GM06990 (cell line): Measurements from ENCODE around the gene ZFP62.

Source experiments
- DNase-seq: peaks from one replicate; pipeline ENCODE4 v3.0.0-alpha.2; 2011; ENCODE audit not compliant: insufficient read length; ENCODE audit errors: extremely low read depth
- H3K27me3 ChIP-seq: replicated peaks from 2 replicates; pipeline ENCODE4 v1.6.0; 2011; ENCODE audit warnings: low read length; ENCODE audit not compliant: control insufficient read depth, insufficient read depth
- H3K36me3 ChIP-seq: 2 replicates; pipeline ENCODE4 v1.5.1; 2011; ENCODE audit warnings: low read length; ENCODE audit not compliant: control insufficient read depth, insufficient read depth
- H3K4me3 ChIP-seq: replicated peaks from 2 replicates; pipeline ENCODE4 v1.5.1; 2011; ENCODE audit warnings: low read depth, mild to moderate bottlenecking, control low read depth, low read length
- CTCF ChIP-seq: IDR thresholded peaks from 2 replicates; pipeline ENCODE4 v1.5.1; 2011; ENCODE audit warnings: low read length, control low read depth, mild to moderate bottlenecking, inconsistent platforms; ENCODE audit not compliant: insufficient read depth, poor library complexity, severe bottlenecking

Gene ZFP62

DNA sequence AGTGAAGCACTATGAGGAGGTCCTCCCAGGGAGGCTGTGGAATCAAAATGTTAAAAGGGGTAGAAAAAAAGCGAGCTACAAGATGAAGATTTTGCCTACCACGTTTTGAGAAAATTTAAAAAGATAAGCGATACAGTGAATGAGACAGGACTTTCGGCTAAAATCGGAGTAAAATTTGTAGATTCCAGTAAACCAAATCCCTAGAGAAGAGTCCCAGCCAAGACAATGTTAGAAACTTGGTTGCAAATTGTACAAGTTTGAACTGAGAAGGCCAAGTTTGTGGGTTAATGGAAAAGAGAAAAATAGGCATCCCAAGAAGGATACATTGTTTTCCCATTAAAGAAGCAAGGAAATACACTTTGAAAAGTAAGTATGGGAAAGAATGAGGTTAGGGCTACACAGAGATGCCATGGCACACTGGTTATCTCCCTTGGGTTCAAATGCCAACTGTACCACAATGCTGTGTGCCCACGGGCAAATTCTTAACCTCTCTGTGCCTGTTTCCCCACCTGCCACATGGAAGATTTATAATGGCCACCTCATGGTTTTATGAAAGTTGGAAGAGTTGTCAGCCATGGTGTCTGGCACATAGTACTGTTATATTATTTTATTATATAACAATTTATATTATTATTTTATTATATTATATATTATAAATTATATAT, 42.3 kb downstream of the ZFP62 start:
- no peak for TF ChIP-seq CTCF
- no peak for DNase-seq
- Histone ChIP-seq H3K36me3 (no peaks in the 10 kb centered on the region), H3K27me3 (no peaks in the 10 kb centered on the region), H3K4me3 (no peak overlapping the region)

DNA sequence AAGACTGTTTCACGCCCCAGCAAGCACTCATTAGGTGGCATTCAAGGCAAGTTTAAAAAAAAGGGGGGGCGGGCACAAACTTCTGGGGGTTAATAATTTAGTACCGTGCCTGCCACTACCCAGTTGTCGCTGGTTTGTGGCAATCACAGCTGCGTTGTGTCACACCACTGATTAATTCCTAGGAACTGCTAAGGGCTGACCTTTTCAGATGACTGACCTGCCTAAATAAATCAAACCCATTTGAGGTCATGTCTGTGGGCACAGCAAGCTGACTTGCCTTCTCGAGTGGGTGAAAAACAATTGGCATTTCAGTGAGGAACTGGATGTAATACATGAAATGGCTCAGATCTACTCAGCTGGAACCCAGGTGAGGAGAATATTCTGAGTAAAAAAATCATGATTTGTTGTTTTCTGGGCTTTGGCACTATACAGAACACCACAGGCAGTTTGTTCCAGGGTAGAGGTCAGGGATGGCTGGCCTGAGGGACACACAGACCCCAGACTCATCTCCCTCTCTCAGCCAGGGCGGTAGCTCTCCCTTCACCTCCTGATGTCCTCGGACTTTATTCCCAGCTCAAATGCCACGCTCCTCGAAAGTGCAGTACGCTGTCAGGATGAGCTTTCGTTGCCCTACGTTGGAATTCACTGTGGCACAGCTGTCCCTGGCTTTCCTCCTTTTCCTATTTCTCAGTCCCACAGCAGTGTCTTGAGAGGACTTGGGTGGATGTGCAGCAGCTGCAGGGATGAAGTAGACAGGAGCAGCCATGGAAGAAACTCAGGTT, 43.0 kb downstream of the ZFP62 start:
- DNase-seq = no peak
- TF ChIP-seq CTCF = no peak
- no peak overlapping the region for H3K4me3 ChIP-seq
- H3K36me3 ChIP-seq = no peaks in the 10 kb centered on the region
- no peaks in the 10 kb centered on the region for H3K27me3 ChIP-seq

- H3K27me3 ChIP-seq = no peaks in the 10 kb centered on the region
- TF ChIP-seq CTCF = no peak
- H3K36me3 ChIP-seq = no peaks in the 10 kb centered on the region
- DNase-seq = no peak
- no peak overlapping the region for H3K4me3 ChIP-seq
Observed at GRCh38 chr5:180816608-180817534, 44.2 kb downstream of the ZFP62 start.

- TF ChIP-seq CTCF = no peak
- no peaks in the 10 kb centered on the region for H3K36me3 ChIP-seq
- no peak for DNase-seq
- no peak overlapping the region for H3K4me3 ChIP-seq
- no peaks in the 10 kb centered on the region for H3K27me3 ChIP-seq
Observed at GRCh38 chr5:180815293-180815917, 45.7 kb downstream of the ZFP62 start.

- peak; percentile 53 for TF ChIP-seq CTCF
- no peaks in the 10 kb centered on the region for H3K27me3 ChIP-seq
- H3K36me3 ChIP-seq = no peaks in the 10 kb centered on the region
- DNase-seq = no peak
- H3K4me3 ChIP-seq = no peak overlapping the region
Observed at GRCh38 chr5:180813420-180813819, 47.7 kb downstream of the ZFP62 start.
